GM18873 (cell line): ENCODE data around the gene FBXW4.
A peak's percentile ranks its signal among the peaks of the same experiment; 100 is the strongest.

Experiments used
- ATAC-seq: cut with Tn5 transposase; IDR thresholded peaks from one replicate; pipeline ENCODE4 v1.9.1; 2021; ENCODE audit warnings: mild to moderate bottlenecking, moderate library complexity, moderate number of reproducible peaks; ENCODE audit not compliant: unreplicated experiment, low FRiP score

Gene FBXW4

DNA sequence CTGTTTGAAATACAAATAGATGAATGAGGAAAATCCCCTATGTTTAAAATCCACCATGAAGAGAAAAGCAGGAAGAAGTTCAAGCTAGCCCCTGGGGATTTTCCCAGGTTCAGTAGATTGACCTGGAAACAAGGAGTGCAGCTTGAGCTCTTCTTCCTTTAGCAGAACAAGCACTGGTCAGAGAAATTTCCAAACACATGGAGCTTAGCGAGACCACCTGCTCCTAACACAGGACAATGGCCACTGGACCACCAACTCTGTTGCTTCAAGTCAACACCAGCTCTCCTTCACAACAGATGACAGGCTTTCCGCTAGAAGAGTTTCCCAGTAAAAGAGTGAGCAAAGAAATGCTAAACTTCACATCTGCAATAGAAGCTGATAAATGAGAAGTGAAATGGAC lies 9.4 kb upstream of the FBXW4 start:
- ATAC-seq, result no peak

DNA sequence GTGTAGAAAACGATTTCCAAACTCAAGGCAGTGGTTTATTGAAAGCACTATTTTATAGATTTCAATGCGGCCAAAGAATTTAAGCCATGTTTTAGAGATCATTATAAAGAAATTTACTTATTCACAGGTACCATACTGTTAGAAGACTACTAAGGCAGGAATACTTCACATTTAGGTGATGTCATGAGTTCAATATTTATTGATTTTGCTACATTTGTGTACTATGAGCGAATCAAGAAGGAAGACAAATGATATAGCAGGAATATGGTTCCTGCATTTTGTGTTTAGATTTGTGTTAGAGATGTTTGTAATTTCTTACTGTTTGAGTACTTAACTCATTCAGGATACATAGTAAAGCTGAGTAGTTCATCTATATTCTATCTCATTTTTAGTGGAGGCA lies 1.7 kb upstream of the FBXW4 start:
- no peak for ATAC-seq

DNA sequence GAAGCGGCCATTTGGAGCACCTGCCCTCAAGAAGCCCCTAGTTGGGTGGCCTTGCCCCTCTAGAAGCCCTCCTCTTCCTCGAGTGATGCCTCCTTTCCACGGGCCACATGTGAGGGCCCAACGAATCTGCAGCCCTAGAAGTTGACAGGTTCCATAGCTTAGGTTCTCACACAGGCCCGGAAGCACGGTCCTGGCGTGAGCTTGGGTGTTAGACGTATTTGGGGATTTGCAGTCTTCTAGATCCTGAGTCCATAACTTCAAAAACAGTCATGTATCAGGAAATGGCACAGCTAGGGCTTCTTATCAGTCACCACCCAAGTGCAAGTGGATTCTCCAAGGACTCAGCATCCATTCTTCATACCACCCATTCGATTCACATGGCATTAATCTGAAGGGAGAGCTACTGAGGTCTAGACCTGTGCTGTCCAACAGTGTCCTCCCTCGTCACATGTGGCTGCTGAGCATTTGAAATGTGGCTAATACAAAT lies 477 bp upstream of the FBXW4 start:
- ATAC-seq, result no peak

DNA sequence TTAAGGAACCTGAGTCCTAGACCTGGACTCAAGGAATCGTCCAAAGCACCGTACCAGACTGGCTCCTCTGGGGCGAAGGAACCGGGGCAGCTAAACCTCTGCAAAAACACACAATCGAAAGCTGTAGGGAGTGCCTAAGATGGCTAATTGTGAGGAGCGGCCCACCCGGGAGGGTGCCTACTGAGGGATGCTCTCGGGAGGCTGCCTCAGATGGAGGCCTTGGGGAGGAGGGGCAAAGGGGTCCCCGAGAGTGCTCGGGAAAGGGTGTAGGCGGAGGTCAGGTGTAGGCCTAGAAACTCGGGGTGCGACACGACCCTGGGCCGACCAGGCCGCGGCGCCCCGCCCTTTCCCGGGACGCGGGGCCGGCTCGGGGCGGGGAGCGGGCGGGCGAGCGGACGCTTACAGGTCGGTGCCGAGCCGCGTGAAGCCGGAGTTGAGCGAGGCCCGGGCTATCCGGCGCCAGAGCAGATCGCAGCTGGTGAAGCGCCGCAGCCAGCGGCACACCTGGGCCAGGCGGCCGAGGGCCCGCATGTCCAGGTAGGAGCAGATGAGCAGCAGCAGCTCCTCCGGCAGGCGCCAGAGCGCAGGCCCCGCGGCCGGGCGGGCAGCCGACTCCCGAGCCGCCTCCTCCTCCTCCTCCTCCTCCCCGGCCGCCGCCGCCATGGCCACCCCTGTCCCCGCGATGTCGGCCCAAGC lies 844 bp downstream of the FBXW4 start:
- peak; percentile 51 for ATAC-seq

DNA sequence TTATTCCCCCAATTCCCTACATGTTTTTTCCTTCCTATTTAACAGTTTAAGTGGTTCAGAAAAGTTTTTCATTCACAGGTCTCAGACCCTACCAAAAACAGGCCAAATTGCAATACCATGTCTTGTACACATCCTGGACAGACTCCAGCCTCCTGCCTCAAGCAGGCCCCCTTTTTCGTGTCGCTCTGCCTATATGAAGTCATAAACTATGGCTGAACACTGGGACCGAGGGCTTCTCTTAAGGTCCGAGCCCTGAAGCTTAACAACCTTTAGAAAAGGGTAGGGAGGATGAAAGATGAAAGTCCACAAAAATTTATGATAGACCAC lies 1.4 kb downstream of the FBXW4 start:
- ATAC-seq, result no peak

GRCh38 chr10:101691081-101691480 lies 3.9 kb downstream of the FBXW4 start:
- ATAC-seq, result no peak

GRCh38 chr10:101690461-101690860 lies 4.5 kb downstream of the FBXW4 start:
- ATAC-seq, result no peak

- ATAC-seq, result no peak
Measured at GRCh38 chr10:101687071-101687658, 7.8 kb downstream of the FBXW4 start.

DNA sequence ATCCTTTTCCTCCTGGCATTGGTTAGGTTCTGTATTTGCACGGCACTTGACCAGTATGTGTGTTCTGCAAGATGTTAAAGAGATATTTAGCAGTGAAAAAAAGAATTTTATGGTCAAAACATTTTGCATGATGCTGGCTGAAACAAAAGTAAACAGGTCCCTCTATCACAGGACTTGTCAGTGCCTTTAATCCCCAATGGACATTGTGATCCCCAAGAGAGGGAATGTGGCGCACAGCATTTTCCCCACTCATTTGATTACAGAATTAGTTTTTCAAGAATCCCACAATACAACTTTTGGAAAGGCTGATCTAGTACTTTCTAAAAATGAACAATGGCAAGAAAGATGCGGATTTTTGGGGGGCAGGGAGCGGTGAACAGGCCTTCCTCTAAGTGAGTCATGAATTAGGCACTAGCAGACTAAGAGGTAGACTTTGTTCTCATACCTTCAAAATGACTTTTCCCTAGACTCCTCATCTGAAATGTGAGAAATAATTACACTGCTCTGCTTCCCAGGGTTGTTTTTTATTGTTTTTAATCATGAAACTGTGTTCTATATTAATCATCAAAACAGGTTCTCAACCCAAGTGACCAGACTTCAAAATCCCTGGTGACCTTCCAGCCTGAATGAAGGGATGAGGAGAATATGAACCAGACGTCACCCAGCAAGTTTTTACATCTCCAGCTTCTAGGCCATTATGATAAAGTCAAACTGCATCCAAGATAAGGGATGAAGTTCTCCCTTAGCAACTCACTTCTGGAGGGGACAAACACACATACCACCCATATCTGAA lies 8.6 kb downstream of the FBXW4 start:
- no peak for ATAC-seq

- no peak for ATAC-seq
Measured at GRCh38 chr10:101684782-101685181, 10.2 kb downstream of the FBXW4 start.

GRCh38 chr10:101683276-101683675 lies 11.7 kb downstream of the FBXW4 start:
- no peak for ATAC-seq

DNA sequence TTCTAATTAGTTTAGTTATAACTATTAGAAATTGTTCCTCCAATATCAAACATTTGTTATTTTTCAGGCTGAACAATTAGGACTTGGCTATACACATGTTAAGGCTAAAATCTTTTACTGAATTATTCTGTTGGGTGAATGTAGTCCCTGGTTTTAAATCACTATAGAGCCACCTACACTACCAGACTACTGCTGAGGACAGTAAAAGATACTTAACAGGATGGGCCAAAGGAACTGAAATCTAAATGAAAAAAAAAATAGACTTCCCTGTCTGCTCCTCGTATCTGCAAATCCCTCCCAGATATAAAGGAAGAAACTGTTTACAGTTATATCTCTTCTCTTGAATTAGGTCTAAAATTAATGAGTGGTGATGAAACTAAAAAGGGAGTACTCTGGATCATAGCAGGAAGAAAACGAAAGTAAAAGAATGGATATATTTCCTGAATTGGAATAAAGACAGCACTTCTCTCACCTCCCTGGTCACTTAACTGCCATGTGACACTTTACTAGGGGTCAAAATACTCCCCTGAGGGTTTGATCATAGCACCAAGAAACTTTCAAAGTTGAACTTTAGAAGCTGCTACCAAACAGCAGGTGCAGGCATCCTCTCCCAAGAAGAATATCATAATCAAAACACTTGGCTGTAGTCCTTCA lies 12.7 kb downstream of the FBXW4 start:
- ATAC-seq, result no peak

GRCh38 chr10:101676565-101676964 lies 18.4 kb downstream of the FBXW4 start:
- no peak for ATAC-seq

DNA sequence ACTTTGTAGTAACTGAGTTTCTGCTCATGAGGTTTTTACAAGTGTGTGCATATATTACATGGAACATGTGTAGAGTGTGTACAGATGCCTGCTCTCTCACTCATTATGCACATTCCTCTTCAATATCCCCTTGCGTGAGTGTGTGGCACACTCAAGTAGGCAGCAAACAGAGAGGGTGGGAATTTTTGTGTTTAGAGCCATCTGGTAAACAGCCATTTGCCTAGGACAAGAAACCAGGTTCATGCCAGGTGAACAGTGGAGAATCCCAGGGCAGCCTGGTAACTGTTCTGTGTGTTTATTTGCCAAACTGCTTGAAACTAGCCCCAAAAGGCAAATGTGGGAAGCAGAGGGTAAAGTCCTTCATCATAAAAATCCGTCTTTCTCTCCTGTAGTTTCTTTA lies 19.9 kb downstream of the FBXW4 start:
- ATAC-seq, result no peak

DNA sequence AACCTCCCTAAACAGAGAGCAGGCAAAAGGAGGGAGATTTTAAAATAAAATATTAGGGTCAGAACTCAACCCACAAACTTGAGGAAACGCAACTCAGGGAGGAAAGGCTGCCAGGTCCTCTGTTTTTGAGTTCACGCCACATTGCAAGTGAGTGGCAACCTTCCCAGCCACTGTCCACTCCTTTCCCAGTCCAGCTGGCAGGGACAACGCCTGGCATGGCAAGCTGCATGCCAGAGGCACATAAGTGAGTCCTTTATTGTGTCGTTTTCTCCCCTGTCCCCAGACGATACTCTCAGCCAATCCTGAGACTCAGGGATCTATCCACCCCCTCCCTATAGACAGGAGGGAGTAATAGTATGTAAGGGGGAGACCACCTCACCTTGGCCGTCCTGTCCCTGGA lies 22.4 kb downstream of the FBXW4 start:
- no peak for ATAC-seq

- ATAC-seq, result no peak
Measured at GRCh38 chr10:101671453-101671852, 23.5 kb downstream of the FBXW4 start.

- ATAC-seq, result no peak
Measured at GRCh38 chr10:101670635-101671034, 24.3 kb downstream of the FBXW4 start.

DNA sequence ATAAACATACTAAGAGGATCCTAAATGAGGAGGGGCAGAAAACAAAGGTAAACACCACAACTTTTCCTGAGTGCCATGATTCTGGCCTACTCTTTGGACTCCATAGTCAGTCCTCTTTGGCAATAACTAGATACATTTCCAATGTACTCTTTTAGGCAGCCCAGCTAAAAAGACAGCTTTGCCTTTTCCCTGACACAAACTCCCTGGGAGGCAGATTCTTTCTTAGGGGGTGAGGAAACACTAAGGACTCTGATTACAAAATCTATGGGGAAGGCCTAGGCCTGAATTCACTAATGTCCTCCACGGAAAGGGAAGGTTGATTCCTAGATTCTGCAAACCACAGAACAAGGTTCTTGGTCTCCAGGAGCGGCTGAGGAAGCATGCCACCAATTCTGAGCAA lies 25.8 kb downstream of the FBXW4 start:
- no peak for ATAC-seq

DNA sequence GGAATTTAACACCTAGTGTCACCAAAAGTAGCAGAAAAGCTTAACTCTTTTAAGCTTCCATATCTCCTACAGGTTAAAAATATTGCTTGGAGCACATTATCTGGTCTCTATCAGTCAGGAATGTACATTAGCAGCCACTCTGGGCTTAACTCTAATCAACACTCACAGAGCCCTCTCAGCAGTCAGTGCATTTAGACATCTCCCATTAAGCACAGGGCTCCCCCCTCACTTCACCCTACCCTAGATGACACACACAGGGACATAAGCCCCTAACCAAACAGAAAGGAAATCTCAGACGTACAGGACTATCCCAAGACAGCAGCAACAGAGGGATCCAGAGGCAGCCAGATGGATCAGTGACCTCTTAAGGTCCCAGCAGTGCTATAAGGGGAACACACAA lies 26.4 kb downstream of the FBXW4 start:
- ATAC-seq, result no peak

DNA sequence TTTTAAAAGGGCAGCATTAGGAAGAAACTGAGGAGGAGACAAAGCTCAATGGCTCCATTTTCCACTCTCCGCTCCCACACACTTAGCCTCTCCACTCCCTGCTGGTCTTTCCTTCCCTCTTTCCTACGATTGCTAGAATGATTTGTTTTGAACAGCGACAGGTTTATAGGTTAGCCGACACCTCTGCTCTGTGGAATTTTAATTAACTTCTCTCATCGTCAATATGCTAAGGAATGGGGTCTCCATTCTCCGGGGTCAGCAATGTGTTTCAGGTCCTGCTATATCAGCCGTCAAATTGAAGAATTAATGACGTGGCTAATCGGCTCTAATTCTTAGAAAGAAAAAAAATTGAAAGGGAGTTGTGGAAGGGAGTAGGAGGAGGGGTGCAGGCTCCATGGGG lies 28.9 kb downstream of the FBXW4 start:
- no peak for ATAC-seq

DNA sequence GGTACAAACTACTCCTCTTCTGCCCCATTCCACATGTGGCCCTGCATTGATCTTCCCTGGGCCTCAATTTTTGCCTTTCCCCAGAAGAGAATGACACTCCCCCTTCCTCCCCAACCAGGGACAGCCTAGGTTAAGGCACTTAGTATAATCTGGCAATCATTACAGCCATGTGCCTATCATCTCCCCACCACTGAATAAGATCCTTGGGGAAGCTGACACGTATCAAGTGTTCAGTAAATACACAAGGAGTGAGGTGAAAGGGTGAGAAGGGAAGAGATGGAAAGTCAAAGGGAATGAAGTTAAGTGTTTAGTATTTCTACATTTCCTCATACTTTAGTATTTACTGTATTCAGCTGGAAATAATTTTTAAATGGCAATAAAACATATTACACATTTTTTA lies 31.9 kb downstream of the FBXW4 start:
- ATAC-seq, result no peak
